GM21528 (cell line): ENCODE data around the gene EEF1AKMT2.
A peak's percentile ranks its signal among the peaks of the same experiment; 100 is the strongest.
"Not testable (repeated sequence)": the region's sequence is repeated elsewhere in the genome, so short reads cannot be mapped to it uniquely, and the experiment has no call there.

Experiments
- ATAC-seq: cut with Tn5 transposase; IDR thresholded peaks from one replicate; pipeline ENCODE4 v1.9.1; 2021; ENCODE audit warnings: mild to moderate bottlenecking, moderate library complexity; ENCODE audit not compliant: unreplicated experiment, low FRiP score

The EEF1AKMT2 gene

DNA sequence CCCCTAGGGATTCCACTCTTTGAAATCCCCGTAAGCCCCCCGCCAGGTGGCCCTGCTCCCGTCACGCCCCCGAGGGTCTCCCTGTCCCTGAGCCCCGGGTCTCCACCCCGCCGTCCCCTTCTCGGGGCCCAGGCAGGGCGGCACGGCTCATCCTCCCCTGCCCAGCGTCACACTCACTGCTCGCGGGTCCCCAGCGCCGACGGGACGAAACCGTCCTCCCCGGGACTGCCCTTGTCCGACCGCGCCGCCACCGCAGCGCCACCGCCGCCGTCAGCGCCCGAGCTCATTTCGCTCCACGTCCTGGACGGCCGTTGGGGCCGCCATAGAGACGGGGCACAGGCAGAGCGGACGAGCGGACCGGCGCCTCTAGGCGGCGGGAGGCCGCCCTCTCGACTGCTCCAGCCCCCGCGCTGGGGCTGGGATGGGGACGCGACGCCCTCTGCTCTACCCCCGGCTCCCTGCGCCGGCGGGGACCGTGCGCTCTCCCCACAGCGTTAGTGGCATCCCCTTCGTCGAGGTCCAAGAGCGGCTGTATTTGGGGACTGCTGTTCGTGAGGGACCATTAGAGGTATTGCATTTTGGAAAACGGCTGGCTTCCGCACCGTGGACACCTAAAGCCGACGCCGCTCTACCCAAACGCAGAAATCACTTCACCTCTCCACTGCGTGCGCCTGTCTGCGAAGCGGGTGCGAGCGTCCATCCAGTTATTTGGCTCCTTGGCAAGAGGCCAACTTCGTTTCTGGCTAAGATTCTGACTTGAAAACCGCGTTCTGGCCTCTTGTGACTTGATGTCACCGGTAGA is at the start of gene EEF1AKMT2:
Gene EEF1AKMT2, minus strand, starts transcription at position 341 of the 802 bp plus-strand sequence. Its CDS starts 54 bp downstream, at position 287.
- peak; percentile 86 for ATAC-seq

DNA sequence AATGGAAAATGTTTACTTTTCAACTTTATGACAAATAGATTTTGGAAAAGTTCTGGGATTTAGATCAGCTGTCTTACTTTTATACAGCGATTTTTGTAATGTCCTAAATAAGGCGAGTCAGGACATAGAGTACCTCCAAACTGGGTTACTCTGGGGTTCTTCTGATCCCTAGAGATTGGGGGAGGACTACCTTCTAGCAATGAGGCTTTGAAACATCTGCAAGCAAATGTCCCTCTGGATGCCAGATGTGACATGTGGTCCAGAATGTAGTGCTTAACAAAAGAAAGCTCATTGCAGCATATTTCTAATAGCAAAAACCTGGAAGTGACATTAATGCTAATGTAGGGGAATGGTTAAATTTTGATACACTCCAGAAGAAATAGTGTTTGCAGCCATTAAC is 46.0 kb upstream of the EEF1AKMT2 start:
- no peak for ATAC-seq

DNA sequence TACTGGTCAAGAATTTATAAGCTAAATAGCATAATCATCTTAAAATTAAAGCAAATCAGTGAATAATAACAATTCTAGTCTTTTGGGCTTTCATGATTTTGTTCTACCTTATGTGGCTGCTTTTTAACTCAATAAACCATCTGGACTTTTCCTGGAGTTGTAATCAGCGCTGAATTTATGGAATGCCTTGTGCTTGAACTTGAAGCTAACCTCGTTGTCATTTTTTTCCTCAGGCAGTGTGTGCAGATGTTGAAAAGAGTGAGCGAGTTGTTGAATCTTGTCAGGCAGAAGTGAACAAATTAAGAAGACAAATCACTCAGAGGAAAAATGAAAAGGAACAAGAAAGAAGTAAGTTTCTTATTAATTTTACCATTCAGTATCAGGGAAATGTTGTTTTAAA is 39.4 kb upstream of the EEF1AKMT2 start:
- ATAC-seq, result no peak

DNA sequence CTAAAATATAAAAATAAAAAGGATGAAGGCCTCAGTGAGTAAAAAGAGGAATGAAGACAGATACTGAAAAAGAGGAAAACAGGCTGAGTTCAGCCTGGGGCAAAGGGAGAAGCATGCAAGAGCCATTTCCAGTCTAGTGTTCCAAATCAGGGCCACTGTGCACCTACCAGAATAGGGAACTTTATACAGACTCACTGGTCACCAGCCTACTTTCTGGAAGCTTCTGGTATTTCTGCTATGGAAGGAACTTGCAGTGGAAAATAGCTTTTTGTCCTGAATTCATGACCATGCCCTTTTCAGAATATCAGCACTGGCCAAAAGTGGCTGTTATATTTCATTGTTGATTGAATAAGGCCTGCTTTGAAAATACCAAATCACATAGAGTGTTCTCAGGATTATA is 38.8 kb upstream of the EEF1AKMT2 start:
- no peak for ATAC-seq

DNA sequence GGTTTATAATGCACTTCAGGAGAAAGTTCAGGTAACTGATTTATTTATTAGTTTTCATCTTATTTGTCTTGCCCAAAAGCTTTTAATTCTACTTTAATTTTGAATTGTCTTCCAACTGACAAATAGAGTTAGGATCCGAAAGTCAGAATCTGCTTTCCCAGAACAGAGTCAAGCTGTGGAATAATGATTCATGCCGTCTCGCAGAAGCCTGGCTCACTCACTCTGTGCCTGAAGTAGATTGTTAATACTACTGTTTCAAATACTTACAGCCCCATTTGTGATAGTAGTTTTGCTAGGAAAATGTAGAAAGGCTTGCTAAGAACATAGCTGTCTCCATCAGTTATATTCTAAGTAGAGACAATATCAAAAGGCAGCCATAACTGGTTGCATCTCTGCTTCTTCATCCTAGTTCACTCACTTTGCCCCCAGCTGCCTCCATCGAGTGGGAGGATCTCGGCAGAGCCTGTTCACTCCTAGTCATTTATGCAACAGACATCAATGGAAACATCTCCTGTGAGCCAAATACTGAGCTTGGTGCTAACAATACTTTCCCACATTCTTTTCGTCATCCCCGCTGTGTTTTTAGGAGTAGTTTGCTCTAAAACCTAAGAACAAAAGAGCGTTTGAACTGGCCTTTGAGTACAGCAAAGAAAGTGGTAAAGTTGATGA is 37.9 kb upstream of the EEF1AKMT2 start:
- ATAC-seq, result no peak

DNA sequence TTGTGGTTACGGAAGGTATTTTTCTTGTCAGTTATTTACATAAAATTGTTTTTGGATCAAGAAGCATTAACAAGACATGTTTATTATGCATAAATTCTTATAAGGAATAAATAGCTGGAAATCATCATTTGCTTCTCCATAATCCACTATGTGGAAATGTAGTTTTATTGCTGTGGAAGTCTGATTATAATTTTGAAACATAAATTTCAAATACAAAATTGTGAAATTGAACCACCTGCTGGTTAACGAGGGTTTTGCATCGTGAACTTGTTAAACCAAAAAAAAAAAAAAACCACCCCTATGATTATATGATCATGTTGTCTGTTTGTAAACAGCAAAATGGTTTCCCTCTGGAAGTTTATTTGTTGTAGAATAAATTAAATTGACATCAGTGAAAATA is 35.8 kb upstream of the EEF1AKMT2 start:
- ATAC-seq, result no peak

DNA sequence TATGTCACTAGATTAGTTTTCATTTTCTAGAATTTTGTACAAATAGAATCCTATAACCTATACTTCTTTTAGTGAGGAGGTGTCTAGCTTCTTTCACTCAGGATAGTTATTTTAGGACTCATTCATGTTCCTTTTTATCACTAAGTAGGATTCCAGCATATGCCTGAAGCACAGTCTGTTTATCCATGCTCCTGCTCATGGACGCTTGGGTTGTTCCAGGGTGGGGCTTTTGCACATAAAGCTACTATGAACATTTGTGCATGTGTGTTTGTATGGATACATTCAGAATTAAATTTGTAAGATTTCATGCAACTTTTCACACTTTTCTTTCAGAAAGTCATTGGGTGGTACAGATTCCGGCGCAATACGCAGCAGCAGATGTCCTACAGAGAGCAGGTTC is 34.6 kb upstream of the EEF1AKMT2 start:
- no peak for ATAC-seq

DNA sequence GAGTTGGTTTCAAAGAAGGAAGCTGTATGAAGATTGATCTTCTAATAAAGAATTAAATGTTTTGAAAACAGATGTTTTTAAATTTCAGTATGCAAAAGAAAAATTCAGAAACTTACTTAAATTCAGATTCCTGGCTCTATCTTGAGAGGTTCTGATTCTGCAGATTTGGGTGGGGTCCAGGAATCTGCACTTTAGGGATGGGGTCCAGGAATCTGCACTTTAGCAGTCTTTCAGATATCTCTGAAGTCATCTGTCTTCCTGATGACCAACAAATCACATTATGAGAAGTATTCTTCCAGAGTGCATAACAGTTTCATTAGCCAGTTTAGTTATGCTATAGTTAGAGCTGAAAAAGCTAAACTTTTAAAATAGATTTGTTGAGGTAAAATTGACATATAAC is 34.0 kb upstream of the EEF1AKMT2 start:
- ATAC-seq, result no peak

DNA sequence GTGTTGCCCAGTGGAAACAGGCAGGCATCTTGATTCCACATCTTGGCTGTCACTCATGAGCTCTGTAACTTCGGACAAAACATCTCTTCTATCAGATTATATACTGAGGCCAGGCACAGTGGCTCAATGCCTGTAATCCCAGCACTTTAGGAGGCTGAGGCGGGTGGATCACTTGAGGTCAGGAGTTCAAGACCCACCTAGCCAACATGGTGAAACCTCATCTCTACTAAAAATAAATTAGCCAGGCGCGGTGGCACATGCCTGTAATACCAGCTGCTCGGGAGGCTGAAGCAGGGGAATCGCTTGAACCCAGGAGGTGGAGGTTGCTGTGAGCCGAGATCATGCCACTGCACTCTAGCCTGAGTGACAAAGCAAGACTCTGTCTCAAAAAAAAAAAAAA is 33.2 kb upstream of the EEF1AKMT2 start:
- not testable (repeated sequence) for ATAC-seq

DNA sequence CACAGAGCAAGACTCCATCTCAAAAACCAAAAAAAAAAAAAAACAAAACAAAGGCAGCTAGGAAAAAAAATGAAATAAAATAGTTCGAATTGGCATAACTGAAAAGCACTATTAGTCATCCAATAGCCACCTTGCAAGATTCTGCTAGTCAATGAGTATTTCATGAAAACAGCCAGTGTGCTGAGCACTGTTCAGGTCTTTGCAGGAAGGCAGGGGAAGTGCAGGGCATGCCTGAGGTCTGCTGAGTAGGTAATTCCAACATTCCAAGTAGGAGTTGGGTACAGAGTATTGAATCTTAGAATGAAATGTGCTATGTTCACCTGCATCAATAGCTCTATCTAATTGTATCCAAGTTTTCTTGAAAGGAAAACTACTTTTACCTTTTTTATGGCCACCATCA is 32.8 kb upstream of the EEF1AKMT2 start:
- ATAC-seq, result no peak

DNA sequence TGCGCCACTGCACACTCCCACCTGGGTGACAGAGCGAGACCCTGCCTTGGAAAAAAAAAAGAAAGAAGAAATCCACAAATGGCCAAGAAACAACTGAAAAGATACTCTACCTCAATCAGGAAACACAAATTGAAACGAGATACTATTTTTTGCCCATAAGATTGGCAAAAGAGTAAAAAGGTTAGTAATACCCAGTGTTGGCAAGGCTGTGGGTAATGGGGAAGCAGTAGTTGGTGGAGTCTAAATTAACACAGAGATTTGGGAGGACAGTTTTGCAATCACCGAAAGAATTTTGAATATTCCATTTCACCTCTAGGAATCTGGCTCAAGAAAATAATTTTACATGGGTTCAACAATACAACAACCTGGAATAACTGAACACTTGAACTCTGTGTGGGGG is 29.8 kb upstream of the EEF1AKMT2 start:
- no peak for ATAC-seq

DNA sequence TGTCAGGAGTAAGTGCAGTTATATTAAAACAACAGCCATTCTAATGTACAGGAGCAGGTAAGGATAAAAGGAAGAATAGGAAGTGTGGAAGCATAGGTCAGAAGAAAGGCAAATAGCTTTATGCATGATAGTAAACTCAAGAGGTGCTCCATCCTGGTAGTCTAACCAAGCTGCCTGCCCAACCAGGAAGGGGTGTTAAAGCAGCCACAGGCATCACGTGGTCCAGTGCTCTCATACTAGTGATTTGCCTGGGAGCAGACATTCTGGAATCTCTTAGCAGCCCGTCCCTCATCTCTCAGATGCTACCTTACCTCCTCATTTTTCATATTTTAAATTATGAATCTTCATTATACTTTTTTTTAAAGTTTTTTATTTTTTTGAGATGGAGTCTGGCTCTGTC is 28.4 kb upstream of the EEF1AKMT2 start:
- ATAC-seq, result no peak

DNA sequence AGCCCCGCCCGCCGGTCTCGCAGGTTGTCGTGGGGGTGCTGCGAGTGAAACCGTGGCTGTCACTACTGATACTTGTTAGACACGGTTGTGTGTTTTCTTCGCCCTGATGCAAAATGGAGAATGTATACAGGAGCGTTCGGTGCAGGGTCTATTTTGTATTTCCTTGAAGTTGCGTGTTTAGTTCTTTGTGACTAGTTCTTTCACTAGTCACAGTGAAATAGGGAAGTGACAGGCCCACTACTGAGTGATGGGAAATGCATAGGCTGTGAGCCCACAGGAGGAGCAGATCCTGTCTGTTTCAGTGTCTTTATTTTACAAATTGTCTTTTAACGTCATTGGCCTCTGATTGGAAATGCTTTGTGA is 10.6 kb upstream of the EEF1AKMT2 start:
- peak; percentile 55 for ATAC-seq

DNA sequence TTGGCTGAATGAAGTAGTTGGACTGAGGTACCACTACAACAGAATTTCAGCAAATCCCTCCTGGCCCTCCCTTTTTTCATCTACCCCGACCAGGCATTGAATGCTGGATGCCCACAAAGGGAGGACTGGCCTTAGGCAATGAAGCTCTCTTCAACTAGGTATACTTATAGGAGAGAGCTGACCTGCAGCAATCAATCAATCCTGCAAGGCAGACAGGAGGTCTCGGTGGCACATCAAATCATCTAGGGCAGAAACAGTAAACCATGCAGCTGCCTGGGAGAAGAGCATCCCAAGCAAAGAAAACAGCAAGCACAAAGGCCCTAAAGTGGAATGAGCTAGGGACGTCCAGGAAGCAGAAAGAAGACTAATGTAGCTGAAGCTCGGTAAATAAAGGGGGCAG is 7.5 kb upstream of the EEF1AKMT2 start:
- no peak for ATAC-seq

DNA sequence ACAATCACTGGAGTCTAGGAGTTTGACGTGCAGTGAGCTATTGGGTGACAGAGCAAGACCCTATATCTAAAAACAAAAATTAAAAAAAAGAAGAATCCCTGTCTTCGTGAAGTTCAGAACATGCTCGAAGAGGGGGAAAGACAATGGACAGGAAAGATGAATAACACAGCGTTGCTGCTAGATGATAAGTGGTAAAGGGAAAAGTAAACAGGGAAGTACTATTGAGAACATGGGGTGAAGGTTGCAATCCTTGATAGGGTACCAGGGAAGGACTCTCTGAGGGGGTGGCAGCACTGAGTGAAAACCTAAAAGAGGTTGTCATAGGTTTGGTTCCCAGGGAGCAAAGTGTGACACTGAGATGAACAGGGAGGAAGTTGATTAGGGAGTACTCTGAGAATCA is 7.1 kb upstream of the EEF1AKMT2 start:
- ATAC-seq, result no peak

DNA sequence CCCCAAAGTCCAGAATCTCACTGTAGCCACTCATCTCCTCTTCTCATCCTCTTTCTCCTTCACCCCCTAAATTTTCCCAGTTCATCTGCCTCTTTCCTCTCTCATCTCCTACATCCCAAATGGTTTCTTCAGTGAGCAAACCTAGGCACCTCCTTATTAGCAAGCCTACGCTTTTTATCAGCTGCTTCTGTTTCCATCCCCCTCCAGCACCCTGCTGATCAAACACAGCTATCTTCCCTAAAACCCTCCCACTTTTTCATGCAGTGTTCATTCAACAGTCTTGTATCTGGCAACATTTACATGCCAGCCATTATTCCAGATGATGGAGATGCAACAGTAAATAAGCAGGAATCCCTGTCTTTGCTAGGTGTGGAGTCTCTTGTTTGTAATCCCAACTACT is 6.7 kb upstream of the EEF1AKMT2 start:
- no peak for ATAC-seq

DNA sequence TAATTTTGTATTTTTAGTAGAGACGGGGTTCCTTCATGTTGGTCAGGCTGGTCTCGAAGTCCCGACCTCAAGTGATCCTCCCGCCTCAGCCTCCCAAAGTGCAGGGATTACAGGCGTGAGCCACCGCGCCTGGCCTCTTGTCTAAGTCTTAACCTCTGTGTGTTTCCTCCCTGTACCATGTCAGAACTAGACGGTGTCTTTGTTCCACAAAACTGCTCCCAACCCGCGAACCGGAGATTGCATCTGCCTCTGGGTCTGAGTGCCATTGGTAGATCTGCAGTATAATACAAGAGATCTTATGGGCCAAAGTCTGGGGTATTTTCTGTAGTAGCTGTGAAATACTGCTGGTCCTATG is 1.3 kb upstream of the EEF1AKMT2 start:
- no peak for ATAC-seq

DNA sequence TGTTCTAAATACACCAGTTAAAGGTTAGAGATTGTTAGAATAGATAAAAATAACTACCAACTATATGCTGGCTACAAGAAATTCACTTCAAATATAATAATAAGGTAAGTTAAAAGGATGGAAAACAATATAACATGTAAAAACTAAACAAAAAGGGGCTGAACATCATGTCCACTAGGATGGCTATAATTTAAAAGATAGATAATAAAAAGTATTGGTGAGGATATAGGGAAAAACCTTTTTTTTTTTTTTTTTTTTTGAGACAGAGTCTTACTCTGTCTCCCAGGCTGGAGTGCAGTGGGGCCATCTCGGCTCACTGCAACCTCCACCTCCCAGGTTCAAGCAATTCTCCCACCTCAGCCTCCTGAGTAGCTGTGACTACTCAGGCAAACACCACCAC is 8.8 kb downstream of the EEF1AKMT2 start:
- ATAC-seq, result not testable (repeated sequence)

DNA sequence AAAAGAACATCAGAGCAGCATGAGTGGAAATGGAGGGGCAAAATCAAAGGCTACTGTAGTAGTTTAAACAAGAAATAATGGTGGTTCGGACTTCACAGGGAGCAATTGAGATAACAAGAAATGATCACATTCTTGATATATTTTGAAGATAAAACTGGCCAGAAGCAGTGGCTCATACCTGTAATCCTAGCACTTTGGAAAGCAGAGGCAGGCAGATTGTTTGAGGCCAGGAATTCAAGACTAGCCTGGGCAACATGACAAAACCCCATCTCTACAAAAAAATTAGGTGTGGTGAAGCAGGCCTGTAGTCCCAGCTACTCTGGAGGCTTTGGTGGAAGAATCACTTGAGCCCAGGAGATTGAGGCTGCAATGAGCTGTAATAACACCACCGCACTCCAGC is 22.9 kb downstream of the EEF1AKMT2 start:
- ATAC-seq, result no peak

DNA sequence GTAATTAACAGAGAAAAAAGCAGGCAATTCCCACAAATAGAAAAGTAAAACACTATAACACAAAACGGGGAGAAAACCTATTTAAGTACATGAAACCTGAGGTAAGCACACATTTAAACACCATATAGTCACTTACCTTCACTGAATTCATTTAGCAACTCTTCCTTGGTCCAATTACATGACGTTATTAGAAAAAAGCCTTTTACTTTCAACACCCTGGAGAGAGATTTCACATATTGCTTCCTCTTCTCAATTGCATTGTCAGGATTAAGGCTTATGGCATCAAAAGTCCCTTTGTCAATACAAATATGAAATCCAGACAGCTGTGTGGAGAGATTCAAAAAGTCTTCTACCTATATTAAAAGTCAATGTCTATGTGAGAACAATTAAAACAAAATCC is 26.4 kb downstream of the EEF1AKMT2 start:
- ATAC-seq, result no peak

DNA sequence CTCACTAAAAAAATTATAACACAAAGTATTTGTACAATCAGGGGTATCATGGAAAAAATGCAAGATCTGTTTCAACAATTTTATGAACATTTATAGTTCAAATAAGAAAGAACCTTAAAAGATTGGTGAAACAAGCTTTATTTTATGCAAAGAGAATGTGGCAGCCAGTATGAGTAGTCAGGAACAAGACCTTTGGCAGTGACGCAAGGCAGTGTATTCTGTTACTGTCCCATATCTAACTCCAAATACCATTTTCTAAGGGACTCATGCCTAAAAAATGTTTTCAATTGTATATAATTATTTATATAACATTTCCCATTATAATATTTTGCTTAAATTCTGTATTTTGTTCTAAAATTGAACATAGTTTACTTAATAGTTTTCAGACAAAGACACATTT is 28.4 kb downstream of the EEF1AKMT2 start:
- no peak for ATAC-seq

DNA sequence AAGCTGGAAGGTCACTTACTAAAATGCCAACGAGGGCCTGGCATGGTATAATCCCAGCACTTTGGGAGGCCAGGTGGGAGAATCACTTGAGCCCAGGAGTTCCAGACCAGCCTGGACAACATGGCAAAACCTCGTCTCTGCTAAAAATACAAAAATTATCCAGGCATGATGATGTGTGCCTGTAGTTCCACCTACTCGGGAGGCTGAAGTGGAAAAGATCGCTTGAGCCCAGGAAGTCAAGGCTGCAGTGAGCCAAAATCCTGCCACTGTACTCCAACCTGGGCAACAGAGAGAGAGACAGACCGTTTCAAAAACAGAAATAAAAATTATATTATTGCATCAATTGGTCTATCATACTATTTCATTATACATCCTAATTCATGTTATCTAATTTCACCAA is 29.4 kb downstream of the EEF1AKMT2 start:
- no peak for ATAC-seq
